IgD-negative memory B cell (primary cell): ENCODE data around the gene PLCB3. TPM values are rescaled to one million over a fixed set of nuclear protein-coding genes. Genes with fewer than 3 reads are reported as not detected.
"Not testable (repeated sequence)": the region's sequence is repeated elsewhere in the genome, so short reads cannot be mapped to it uniquely, and the experiment has no call there.

Source experiments
- H3K27ac Mint-ChIP-seq, 3 donors: one replicate each; pipeline ENCODE4 v1.8.0; 2020 to 2022; ENCODE audit warnings: mild to moderate bottlenecking in 3 of 3, mixed read lengths in 3 of 3, moderate library complexity in 1 of 3
- H3K27me3 Mint-ChIP-seq: one replicate; pipeline ENCODE4 v1.8.0; 2021; ENCODE audit warnings: mixed read lengths
- H3K36me3 Mint-ChIP-seq: one replicate; pipeline ENCODE4 v1.8.0; 2020; ENCODE audit warnings: mild to moderate bottlenecking, mixed read lengths
- H3K4me1 Mint-ChIP-seq, 3 donors: one replicate each; pipeline ENCODE4 v1.8.0; 2020 to 2022; ENCODE audit warnings: mixed read lengths in 3 of 3, mild to moderate bottlenecking in 1 of 3
- H3K4me3 Mint-ChIP-seq, 4 donors: one replicate each; pipeline ENCODE4 v1.8.0; 2020 to 2022; ENCODE audit warnings: mild to moderate bottlenecking in 4 of 4, mixed read lengths in 4 of 4, moderate library complexity in 3 of 4
- H3K9me3 Mint-ChIP-seq, 3 donors: one replicate each; pipeline ENCODE4 v1.8.0; 2020 to 2021; ENCODE audit warnings: mixed read lengths in 3 of 3, mild to moderate bottlenecking in 1 of 3
- polyA plus RNA-seq: library from polyadenylated mRNA; unstranded; fragments of 300-500 nt; fragmentation: Illumina TruSeq; gene quantifications from one replicate; pipeline ENCODE4 v1.2.3, GENCODE V29; 2021

PLCB3 gene
- polyA plus RNA-seq, 1 donor from 2014 or later = 0.33 TPM

DNA sequence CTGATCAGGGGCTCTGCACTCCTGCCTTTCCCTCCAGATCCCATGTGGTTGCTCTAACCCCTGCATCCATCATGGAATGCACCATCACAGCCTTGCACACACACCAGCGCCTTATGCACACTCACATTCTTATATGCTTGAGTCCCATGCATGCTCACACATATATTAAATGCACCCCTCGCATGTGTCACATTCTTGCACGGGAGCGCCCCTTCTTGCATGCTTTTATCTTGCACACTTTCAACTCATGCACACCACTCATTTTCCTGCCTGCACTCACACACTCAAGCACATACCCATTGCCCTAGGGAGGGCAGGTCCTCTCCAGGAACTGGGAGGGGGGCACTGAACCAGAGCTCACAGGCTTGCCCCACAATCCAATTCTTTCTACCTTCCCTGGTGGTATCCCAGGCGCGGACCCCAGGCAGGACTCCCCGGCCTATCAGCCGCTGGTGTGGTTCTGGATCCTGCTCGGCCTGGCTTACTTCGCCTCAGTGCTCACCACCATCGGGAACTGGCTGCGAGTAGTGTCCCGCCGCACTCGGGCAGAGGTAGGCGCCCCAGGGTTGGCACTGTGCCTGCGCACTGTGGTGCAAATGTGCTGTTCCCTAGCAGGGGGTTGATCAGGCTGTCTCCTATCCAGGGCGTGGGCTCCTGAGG is 46.5 kb downstream of the PLCB3 start:
- Mint-ChIP-seq H3K36me3 (no peaks in the 10 kb centered on the region), H3K27me3 (peaks cover 60% of the 10 kb centered on the region), H3K4me3 (peak overlapping the region in 3 of 4 donors; percentile 29 to 57 (median 53)), H3K9me3 (no peaks in the 10 kb centered on the region), H3K4me1 (peaks cover 11 to 13% (median 12%) of the 10 kb centered on the region in 3 donors), H3K27ac (peak overlapping the region in 1 of 3 donors; percentile 7)

DNA sequence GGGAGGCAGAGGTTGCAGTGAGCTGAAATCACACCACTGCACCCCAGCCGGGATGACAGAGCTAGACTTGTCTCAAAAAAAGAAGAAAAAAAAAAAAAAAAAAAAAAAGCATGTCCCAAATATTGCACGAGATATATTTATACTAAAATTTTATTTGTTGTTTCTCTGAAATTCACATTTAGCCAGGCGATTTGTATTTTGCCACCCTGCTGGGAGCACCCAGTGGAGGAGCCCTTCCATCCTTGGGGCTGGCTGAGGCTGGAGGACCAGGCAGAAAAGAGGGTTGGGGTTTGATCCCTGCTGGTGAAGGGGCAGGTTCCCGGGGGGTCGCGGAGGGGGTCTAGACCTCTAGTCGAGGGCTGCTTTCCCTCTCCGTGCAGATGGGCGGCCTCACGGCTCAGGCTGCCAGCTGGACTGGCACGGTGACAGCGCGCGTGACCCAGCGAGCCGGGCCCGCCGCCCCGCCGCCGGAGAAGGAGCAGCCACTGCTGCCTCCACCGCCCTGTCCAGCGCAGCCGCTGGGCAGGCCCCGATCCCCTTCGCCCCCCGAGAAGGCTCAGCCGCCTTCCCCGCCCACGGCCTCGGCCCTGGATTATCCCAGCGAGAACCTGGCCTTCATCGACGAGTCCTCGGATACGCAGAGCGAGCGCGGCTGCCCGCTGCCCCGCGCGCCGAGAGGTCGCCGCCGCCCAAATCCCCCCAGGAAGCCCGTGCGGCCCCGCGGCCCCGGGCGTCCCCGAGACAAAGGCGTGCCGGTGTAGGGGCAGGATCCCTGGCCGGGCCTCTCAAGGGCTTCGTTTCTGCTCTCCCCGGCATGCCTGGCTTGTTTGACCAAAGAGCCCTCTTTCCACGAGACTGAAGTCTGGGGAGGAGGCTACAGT is 47.9 kb downstream of the PLCB3 start:
- no peaks in the 10 kb centered on the region for H3K36me3 Mint-ChIP-seq
- H3K4me3 Mint-ChIP-seq = peak overlapping the region in 3 of 4 donors; percentile 68 to 82 (median 81)
- H3K4me1 Mint-ChIP-seq = peaks cover 12 to 16% (median 14%) of the 10 kb centered on the region in 3 donors
- H3K9me3 Mint-ChIP-seq = no peaks in the 10 kb centered on the region
- peaks cover 48% of the 10 kb centered on the region for H3K27me3 Mint-ChIP-seq
- peak overlapping the region in 2 of 3 donors; percentile 83 to 90 for H3K27ac Mint-ChIP-seq

DNA sequence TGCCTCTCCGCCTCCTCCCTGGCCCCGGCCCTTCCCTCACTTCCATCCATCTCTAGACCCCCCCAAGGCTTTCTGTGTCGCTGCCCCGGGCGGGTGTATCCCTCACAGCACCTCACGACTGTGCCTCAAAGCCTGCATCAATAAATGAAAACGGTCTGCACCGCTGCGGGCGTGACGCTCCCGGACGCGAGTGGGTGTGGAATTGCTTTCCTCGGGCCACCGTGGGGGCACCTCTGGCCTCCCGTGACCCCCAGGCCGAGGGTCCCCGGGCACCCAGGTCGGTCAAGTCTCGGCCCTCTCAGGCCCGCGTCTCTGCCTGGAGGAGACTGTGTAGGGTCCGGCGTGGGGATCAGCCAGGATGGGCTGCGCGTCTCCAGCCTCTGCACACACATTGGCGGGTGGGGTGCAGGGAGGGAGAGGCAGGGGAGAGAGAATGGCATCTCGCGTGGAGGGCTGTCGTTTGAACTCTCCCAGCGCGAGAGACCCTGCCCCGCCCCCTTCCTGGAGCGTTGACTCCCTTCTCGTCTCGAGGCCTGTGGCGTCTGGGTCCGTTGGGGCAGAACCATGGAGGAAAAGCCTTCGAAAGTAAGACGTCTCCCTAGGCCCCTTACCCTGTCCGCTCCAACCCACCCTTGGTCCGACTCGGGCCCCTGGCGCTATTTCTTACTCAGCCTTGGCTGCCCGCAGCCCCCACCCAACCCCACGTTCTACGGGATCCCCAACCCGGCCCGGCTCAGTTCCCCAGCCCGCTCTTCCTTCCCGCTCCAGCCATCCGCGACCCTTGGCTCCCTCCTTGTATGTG is 48.7 kb downstream of the PLCB3 start, which contains the start of gene CATSPERZ:
TSS of gene CATSPERZ (plus strand) at position 512 of the 802 bp plus-strand sequence. CDS start at position 565, 53 bp downstream.
- H3K27me3 Mint-ChIP-seq = peaks cover 46% of the 10 kb centered on the region

DNA sequence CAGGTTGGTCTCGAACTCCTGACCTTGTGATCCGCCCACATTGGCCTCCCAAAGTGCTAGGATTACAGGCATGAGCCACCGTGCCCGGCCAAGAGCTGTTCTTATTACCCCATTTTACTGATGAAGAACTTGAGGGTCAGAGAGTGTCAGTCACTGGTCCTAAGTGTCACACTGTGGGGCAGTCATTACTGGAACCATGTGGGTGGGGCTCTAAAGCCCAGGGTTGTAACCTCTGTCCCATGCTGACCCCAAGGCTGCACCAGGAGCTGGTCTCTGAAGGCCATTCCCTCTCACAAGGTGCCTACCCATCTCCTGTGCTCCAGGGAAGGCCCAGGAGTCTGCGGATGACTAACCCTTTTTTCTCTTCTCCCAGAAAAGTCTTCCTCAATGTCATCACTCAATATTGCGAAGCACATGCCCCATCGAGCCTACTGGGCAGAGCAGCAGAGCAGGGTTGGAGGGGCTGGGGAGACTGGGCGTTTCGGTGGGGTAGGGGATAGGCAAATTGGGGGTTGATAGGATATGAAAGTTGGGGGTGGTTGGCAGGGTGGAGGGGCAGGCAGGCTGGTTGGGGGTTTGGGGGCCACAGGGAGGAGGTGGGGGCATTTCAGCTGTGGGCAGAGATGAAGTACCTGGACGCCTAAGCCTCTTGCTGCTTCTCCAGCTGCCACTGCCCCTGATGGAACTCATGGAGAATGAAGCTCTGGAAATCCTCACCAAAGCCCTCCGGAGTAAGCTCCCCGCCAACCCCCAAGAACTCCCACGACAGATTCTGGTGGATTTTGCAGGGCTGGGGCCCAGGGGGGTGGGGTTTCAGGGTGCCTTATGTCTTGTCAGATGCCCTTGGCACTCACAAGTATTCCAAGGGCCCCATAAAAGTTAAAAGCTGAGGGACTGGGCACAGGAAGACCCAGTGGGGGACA is 52.0 kb downstream of the PLCB3 start:
- Mint-ChIP-seq H3K4me1 (peaks cover 12 to 25% (median 19%) of the 10 kb centered on the region in 3 donors), H3K9me3 (no peaks in the 10 kb centered on the region), H3K36me3 (no peaks in the 10 kb centered on the region), H3K27me3 (peaks cover 20% of the 10 kb centered on the region), H3K4me3 (peak overlapping the region in 3 of 4 donors; percentile 43 to 89 (median 87)), H3K27ac (peak overlapping the region; percentile 90 to 99 (median 98))

More for the DNA sequence above, 48.7 kb downstream of the PLCB3 start, which contains the start of gene CATSPERZ:
- H3K27ac Mint-ChIP-seq = peak within 1 kb of the TSS; percentile 84 to 93 (median 90)
- H3K4me1 Mint-ChIP-seq = peaks cover 12 to 17% (median 15%) of the 10 kb centered on the region in 3 donors
- peak within 1 kb of the TSS; percentile 74 to 93 (median 91) for H3K4me3 Mint-ChIP-seq
- H3K9me3 Mint-ChIP-seq = no peaks in the 10 kb centered on the region
- no peaks in the 10 kb centered on the region for H3K36me3 Mint-ChIP-seq

DNA sequence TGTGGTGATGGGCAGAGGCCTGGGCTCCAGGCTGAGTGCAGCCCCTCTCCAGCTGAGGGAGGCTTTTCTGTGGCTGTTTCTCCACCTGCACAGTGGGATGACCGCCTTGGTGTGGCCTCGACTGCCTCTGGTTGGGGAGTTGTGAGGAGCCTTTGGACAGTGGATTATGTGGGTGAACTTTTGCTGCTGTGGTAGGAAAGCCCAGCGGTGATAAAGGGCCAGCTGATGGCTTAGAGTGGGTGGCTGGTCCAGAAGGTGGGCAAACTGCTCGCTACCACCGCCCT is 52.6 kb downstream of the PLCB3 start:
- Mint-ChIP-seq H3K27me3 (peaks cover 15% of the 10 kb centered on the region), H3K9me3 (no peaks in the 10 kb centered on the region)

DNA sequence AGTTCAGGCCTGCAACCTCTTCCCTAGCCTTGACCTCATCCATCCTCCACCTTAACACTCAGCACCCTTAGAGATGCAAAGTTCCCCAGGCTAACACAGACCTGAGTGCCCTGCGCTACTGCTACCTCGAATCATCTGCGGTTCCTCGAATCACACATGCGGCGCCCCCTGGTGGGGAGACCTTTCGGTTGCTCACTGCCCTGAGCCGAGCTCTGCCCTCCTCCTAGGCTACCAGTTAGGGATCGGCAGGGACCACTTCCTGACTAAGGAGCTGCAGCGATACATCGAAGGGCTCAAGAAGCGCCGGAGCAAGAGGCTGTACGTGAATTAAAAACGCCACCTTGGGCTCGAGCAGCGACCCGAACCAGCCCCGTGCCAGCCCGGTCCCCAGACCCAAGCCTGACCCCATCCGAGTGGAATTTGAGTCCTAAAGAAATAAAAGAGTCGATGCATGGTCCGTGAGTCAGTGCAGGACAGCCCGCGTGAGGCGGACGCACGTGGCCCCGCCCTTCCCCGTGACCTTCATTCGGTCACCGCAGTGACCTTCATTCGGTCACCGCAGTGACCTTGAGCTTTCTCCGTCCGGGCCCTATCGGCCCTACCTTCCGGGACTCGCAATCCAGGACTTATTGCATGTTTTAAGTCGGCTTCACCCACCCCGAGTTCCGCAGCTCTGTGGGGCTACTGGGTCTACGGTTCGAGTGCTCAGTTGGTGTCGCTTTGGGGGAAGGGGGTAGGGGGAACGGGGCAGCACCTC is 53.2 kb downstream of the PLCB3 start:
- Mint-ChIP-seq H3K27me3 (peaks cover 14% of the 10 kb centered on the region), H3K27ac (peak overlapping the region; percentile 90 to 99 (median 98)), H3K9me3 (no peaks in the 10 kb centered on the region), H3K36me3 (no peaks in the 10 kb centered on the region), H3K4me3 (peak overlapping the region; percentile 87 to 98 (median 92)), H3K4me1 (peaks cover 12 to 24% (median 19%) of the 10 kb centered on the region in 3 donors)

More for the DNA sequence above, 52.6 kb downstream of the PLCB3 start:
- peak overlapping the region; percentile 87 to 98 (median 92) for H3K4me3 Mint-ChIP-seq
- no peaks in the 10 kb centered on the region for H3K36me3 Mint-ChIP-seq
- peak overlapping the region; percentile 90 to 99 (median 98) for H3K27ac Mint-ChIP-seq
- H3K4me1 Mint-ChIP-seq = peaks cover 12 to 24% (median 19%) of the 10 kb centered on the region in 3 donors

DNA sequence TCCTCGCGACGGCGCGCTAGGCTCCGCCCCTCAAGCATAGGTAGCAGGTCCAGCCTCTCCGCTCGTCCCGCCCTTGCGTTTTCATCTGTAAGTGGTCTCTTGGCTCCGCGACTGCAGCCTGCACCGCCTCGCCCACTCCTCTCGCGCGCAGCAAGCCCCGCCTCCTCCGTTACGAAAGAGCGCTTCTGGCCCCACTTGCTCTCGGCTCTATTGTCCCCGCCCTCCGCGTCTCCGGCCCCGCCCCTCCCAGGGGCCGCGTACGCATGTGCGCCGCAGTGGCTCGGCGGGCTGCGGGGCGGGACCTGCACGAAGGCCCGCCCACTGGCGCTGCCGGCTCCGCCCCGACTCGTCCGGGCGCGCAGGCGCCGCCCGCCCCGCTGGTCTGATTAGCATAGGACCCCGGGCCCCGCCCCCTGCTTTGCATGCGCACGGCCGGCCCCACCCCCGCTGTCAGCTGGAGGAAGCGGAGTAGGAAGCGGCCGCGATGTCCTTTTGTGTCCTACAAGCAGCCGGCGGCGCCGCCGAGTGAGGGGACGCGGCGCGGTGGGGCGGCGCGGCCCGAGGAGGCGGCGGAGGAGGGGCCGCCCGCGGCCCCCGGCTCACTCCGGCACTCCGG is 53.9 kb downstream of the PLCB3 start, which contains the start of gene ESRRA:
TSS of gene ESRRA (plus strand) at position 450 of the 616 bp plus-strand sequence. CDS start 1,656 bp downstream, outside the sequence.
- Mint-ChIP-seq H3K27me3 (peaks cover 9% of the 10 kb centered on the region), H3K4me3 (peak within 1 kb of the TSS; percentile 87 to 99 (median 97)), H3K27ac (peak within 1 kb of the TSS; percentile 90 to 99 (median 98)), H3K36me3 (no peaks in the 10 kb centered on the region), H3K4me1 (peaks cover 9 to 22% (median 17%) of the 10 kb centered on the region in 3 donors), H3K9me3 (no peaks in the 10 kb centered on the region)

DNA sequence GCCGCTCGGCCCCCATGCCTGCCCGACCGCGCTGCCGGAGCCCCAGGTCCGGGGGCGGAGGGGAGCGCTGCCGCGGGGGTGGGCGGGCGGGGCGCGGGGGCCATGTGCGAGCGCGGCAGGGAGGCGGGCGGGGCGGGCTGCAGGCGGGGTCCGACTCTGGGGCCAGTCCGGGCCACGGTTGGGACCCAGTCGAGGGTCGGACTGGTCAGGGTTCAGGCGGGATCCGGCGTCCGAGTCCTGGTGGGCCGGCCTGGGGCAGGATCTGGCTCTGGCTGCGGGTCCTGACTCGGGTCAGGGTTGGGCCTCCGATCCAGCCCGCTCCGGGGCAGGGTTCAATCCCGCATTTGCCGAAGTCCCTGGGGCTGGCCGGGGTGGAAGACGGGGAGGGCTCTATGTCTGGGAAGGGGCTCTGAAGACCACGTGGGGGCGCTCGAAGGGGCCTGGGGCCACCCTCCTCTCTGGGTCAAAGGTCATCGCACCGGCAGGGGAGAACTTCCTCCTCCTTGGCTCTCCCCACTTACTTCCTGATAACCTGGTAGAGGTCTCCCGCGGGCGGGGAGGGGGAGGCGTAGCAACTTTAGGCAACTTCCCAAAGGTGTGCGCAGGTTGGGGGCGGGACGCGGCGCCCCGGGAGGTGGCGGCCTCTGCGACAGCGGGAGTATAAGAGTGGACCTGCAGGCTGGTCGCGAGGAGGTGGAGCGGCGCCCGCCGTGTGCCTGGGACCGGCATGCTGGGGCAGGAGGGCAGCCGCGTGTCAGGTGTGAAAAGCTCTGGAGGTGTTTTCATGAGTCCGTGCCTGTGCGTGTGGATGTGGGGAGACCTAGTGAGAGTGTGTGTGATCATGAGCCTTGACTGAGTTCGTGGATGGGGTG is 54.6 kb downstream of the PLCB3 start:
- Mint-ChIP-seq H3K4me1 (peaks cover 3 to 15% (median 15%) of the 10 kb centered on the region in 3 donors), H3K27me3 (peaks cover 2% of the 10 kb centered on the region), H3K27ac (peak overlapping the region; percentile 75 to 93 (median 93)), H3K9me3 (no peaks in the 10 kb centered on the region), H3K4me3 (peak overlapping the region; percentile 87 to 99 (median 97)), H3K36me3 (no peaks in the 10 kb centered on the region)

DNA sequence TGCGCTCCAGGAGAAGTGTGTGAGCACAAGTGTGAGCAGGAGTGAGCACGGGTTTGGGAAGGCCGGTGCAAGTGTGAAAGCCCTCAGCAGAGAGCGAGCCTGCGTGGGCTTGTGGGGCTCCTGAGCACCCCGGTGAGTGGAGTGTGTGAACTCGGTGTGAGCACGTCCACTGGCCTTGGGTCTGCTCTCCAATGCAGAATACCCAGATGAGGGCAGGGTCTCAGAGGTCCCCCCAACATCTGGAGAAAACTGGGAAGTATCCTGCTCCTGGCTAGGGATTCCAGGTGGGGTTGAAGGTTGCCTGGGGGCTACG is 55.2 kb downstream of the PLCB3 start:
- H3K4me1 Mint-ChIP-seq = peaks cover 0 to 17% (median 13%) of the 10 kb centered on the region in 3 donors
- no peaks in the 10 kb centered on the region for H3K9me3 Mint-ChIP-seq
- H3K4me3 Mint-ChIP-seq = peak overlapping the region; percentile 87 to 99 (median 97)
- H3K27ac Mint-ChIP-seq = peak overlapping the region; percentile 75 to 93 (median 93)
- no peaks in the 10 kb centered on the region for H3K27me3 Mint-ChIP-seq
- no peaks in the 10 kb centered on the region for H3K36me3 Mint-ChIP-seq

DNA sequence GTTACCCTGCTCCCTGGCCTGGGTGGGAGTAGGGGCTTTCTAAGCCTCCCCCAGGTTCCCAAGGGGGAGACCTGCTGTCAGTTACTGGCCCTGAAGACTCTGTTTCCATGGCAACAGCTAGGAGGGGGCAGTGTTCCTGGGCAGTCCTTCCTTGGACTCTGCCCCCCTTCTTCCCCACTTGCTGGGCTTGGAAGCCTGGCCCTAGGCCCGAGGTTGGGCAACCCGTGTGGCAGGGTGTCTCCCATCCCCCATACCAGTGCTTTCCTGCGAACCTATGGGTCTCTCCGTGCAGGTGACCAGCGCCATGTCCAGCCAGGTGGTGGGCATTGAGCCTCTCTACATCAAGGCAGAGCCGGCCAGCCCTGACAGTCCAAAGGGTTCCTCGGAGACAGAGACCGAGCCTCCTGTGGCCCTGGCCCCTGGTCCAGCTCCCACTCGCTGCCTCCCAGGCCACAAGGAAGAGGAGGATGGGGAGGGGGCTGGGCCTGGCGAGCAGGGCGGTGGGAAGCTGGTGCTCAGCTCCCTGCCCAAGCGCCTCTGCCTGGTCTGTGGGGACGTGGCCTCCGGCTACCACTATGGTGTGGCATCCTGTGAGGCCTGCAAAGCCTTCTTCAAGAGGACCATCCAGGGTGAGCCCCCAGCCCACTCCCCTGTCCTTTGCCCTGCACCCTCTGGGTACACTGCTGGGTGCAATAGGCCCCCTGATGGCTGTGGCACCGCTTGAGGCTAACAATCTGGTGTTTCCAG is 55.7 kb downstream of the PLCB3 start:
- Mint-ChIP-seq H3K4me3 (peak overlapping the region; percentile 87 to 99 (median 97)), H3K27ac (peak overlapping the region in 1 of 3 donors; percentile 33), H3K9me3 (no peaks in the 10 kb centered on the region), H3K27me3 (no peaks in the 10 kb centered on the region), H3K36me3 (no peaks in the 10 kb centered on the region), H3K4me1 (peaks cover 0 to 17% (median 13%) of the 10 kb centered on the region in 3 donors)

DNA sequence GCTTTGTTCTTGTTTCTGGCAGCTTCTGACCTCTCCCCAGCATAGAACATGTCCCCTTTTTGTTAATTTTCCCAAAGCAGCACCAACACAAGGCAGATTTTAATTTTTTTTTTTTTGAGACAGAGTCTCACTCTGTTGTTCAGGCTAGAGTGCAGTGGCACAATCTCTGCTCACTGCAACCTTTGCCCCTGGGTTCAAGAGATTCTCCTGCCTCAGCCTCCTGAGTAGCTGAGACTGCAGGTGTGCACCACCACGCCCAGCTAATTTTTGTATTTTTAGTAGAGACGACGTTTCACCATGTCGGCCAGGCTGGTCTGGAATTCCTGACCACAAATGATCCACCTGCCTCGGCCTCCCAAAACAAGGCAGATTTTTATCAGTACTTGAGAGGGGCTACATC is 56.5 kb downstream of the PLCB3 start:
- Mint-ChIP-seq H3K4me1 (peaks cover 0 to 21% (median 13%) of the 10 kb centered on the region in 3 donors), H3K27ac (peak overlapping the region; percentile 28 to 51 (median 33)), H3K4me3 (peak overlapping the region in 2 of 4 donors; percentile 74 to 87)
- not testable (repeated sequence) for H3K36me3 Mint-ChIP-seq, H3K9me3 Mint-ChIP-seq, H3K27me3 Mint-ChIP-seq
